B cell (primary cell): ENCODE results near the gene GPC2. TPM values are rescaled to one million over a fixed set of nuclear protein-coding genes. Genes with fewer than 3 reads are reported as not detected.

ENCODE experiments used
- ATAC-seq: fragments of 200-7000 bp; cut with Tn5 transposase; one replicate; pipeline ENCODE4 v1.10.0; 2021; ENCODE audit warnings: low read depth, mild to moderate bottlenecking, moderate number of reproducible peaks, moderate library complexity
- CTCF ChIA-PET: fragments of 350-600 bp; sonication (Branson Sonifier 250); formaldehyde crosslinking; loops from one replicate; lab custom pipeline; 2021; ENCODE audit warnings: antibody characterized with exemption, inconsistent platforms; lab: Charles Lee
- POLR2A ChIA-PET: fragments of 350-600 bp; sonication (Branson Sonifier 250); formaldehyde crosslinking; loops from one replicate; lab custom pipeline; 2021; ENCODE audit warnings: antibody characterized with exemption; lab: Charles Lee
- DNase-seq: peaks from one replicate; pipeline ENCODE4 v3.0.0; 2013
- H2AFZ ChIP-seq: 2 replicates; pipeline ENCODE4 v1.6.1; 2012; ENCODE audit warnings: mild to moderate bottlenecking, low read depth, low read length; ENCODE audit not compliant: insufficient read depth, poor library complexity, severe bottlenecking
- H3K27ac ChIP-seq, 2 donors: 1 replicate in 1 of 2; 2 replicates in 1 of 2; pipeline ENCODE4 v1.5.1; 2012 to 2013; ENCODE audit warnings: low read length in 2 of 2, mild to moderate bottlenecking in 2 of 2, moderate library complexity in 1 of 2
- H3K27me3 ChIP-seq, 4 experiments: fragments of 200-600 bp in 1 of 4; sonication (generic) in 1 of 4; replicated peaks in 1 of 4; 1 replicate in 2 of 4; 2 replicates in 2 of 4; pipeline versions ENCODE4 v1.6.1 to v1.7.0; 2013 to 2016; ENCODE audit warnings: low read length in 3 of 4, mild to moderate bottlenecking in 2 of 4, mixed read lengths in 1 of 4, moderate library complexity in 1 of 4; ENCODE audit not compliant: insufficient read depth in 4 of 4, control insufficient read depth in 3 of 4; ENCODE audit errors: control extremely low read depth in 1 of 4
- H3K36me3 ChIP-seq, 2 experiments: replicated peaks in 1 of 2; 1 replicate in 1 of 2; 2 replicates in 1 of 2; pipeline versions ENCODE4 v1.6.1 to v1.7.1; 2013; ENCODE audit warnings: low read length in 1 of 2; ENCODE audit not compliant: insufficient read depth in 2 of 2, control insufficient read depth in 1 of 2; ENCODE audit errors: control extremely low read depth in 1 of 2, extremely low read depth in 1 of 2
- H3K4me1 ChIP-seq, 2 donors: fragments of 200-600 bp in 1 of 2; sonication (generic) in 1 of 2; 1 replicate in 1 of 2; 2 replicates in 1 of 2; pipeline versions ENCODE4 v1.5.1 to v1.6.1; 2013 to 2017; ENCODE audit warnings: low read length in 2 of 2; ENCODE audit not compliant: control insufficient read depth in 2 of 2, insufficient read depth in 2 of 2
- H3K4me2 ChIP-seq: replicated peaks from 2 replicates; pipeline ENCODE3; 2012; ENCODE audit warnings: mild to moderate bottlenecking, low read depth, low read length; ENCODE audit not compliant: poor library complexity, severe bottlenecking
- H3K4me3 ChIP-seq, 5 experiments: fragments of 200-600 bp in 1 of 5; sonication (generic) in 1 of 5; 1 replicate in 3 of 5; 2 replicates in 2 of 5; pipeline versions ENCODE4 v1.5.1 to v1.7.0; 2011 to 2016; ENCODE audit warnings: low read length in 4 of 5, mild to moderate bottlenecking in 4 of 5, low read depth in 2 of 5, control low read depth in 1 of 5, moderate library complexity in 1 of 5; ENCODE audit not compliant: insufficient read depth in 1 of 5; ENCODE audit errors: control extremely low read depth in 1 of 5, extremely low read depth in 1 of 5
- H3K79me2 ChIP-seq: fragments of 200-600 bp; sonication (generic); one replicate; pipeline ENCODE4 v1.6.0; 2016; ENCODE audit warnings: low read length; ENCODE audit not compliant: control insufficient read depth, insufficient read depth
- H3K9ac ChIP-seq: fragments of 200-600 bp; sonication (generic); 2 replicates; pipeline ENCODE4 v1.6.1; 2017; ENCODE audit warnings: mild to moderate bottlenecking, low read length, moderate library complexity
- H3K9me3 ChIP-seq, 3 donors: one replicate each; pipeline versions ENCODE4 v1.6.1 to v1.7.1; 2013; ENCODE audit warnings: low read length in 2 of 3; ENCODE audit not compliant: control insufficient read depth in 2 of 3, insufficient read depth in 1 of 3; ENCODE audit errors: control extremely low read depth in 1 of 3
- H4K20me1 ChIP-seq: 2 replicates; pipeline ENCODE4 v1.6.0; 2012; ENCODE audit warnings: mild to moderate bottlenecking, low read length; ENCODE audit not compliant: insufficient read depth, control insufficient read depth, poor library complexity, severe bottlenecking
- H3K27ac Mint-ChIP-seq: one replicate; pipeline ENCODE4 v1.8.0; 2021; ENCODE audit warnings: mixed read lengths
- H3K27me3 Mint-ChIP-seq: one replicate; pipeline ENCODE4 v1.8.0; 2021; ENCODE audit warnings: mixed read lengths
- H3K4me1 Mint-ChIP-seq: one replicate; pipeline ENCODE4 v1.8.0; 2021; ENCODE audit warnings: mixed read lengths
- H3K4me3 Mint-ChIP-seq: one replicate; pipeline ENCODE4 v1.8.0; 2021; ENCODE audit warnings: mixed read lengths
- H3K9me3 Mint-ChIP-seq: one replicate; pipeline ENCODE4 v1.8.0; 2022; ENCODE audit warnings: mixed read lengths; ENCODE audit not compliant: insufficient read depth
- CTCF ChIP-seq: fragments of 200-600 bp; IDR thresholded peaks from one replicate; pipeline ENCODE4 v1.8.0; 2022; ENCODE audit warnings: antibody characterized with exemption, mild to moderate bottlenecking
- EZH2 ChIP-seq: IDR thresholded peaks from 2 replicates; pipeline ENCODE4 v1.6.1; 2012; ENCODE audit warnings: borderline replicate concordance, low read depth, mild to moderate bottlenecking, moderate library complexity, low read length; ENCODE audit not compliant: insufficient read depth, poor library complexity, severe bottlenecking
- WGBS: methylation state at CpG from one replicate; pipeline ENCODE4 v1.1.5; 2013; ENCODE audit warnings: missing lambda C conversion rate; ENCODE audit not compliant: insufficient coverage; 5-methylcytosine and 5-hydroxymethylcytosine counted together
- intact Hi-C: fragments of 100-400 bp; cut with micrococcal nuclease; formaldehyde crosslinking; loops from one replicate; pipeline ENCODE4 v1.10.0; 2022
- polyA plus RNA-seq: library from polyadenylated mRNA; depleted of rRNA; stranded (reverse); fragments of >200 nt; gene quantifications from 2 replicates; pipeline ENCODE4 v1.2.3, GENCODE V29; 2012
- total RNA-seq, 2 donors: library from RNA; stranded (reverse); fragments of 120-200 nt in 1 of 2; gene quantifications; 1 replicate in 1 of 2; 2 replicates in 1 of 2; pipeline versions ENCODE4 v1.2.3 to v1.2.4, GENCODE V29; 2013 to 2022

The GPC2 gene
- total and polyA plus RNA-seq, 2 donors (not counting 1 experiment from before 2014, with no cell fraction given): 3.9 to 4.1 TPM

- H3K9me3 ChIP-seq: no peaks in the 10 kb centered on the region
- no peak overlapping the region for H3K4me3 ChIP-seq
- H3K36me3 ChIP-seq: no peaks in the 10 kb centered on the region
- ChIA-PET CTCF (interaction anchor here (0.6 to 2.2 kb wide), 4 partner anchors 10 to 110 kb away, joined by 3 to 8 read pairs (median 3); no protein-coding TSS in a partner anchor), POLR2A (interaction anchor here (0.6 to 2.9 kb wide), 4 partner anchors 9 to 114 kb away, joined by 3 to 14 read pairs (median 3); partner anchors contain the start of genes AP4M1 and MCM7)
- H3K4me3 Mint-ChIP-seq: peak overlapping the region; percentile 98
- no peak overlapping the region for H3K27ac ChIP-seq
- intact Hi-C loops: no loop called here
- peaks cover 22 to 34% of the 10 kb centered on the region in 2 donors for H3K4me1 ChIP-seq
- no peak for ATAC-seq
- H3K9me3 Mint-ChIP-seq: no peaks in the 10 kb centered on the region
- no peaks in the 10 kb centered on the region for H3K27me3 Mint-ChIP-seq
- TF ChIP-seq EZH2 (no peak), CTCF (no peak)
- peaks cover 32% of the 10 kb centered on the region for H3K79me2 ChIP-seq
- peak overlapping the region; percentile 95 for H3K27ac Mint-ChIP-seq
- no peak for DNase-seq
- H2AFZ ChIP-seq: no peak overlapping the region
- 63% methylated on average over 1 of the region's 1 CpG for WGBS
- no peaks in the 10 kb centered on the region for H3K27me3 ChIP-seq
- H3K4me2 ChIP-seq: peak overlapping the region; percentile 97
- H4K20me1 ChIP-seq: no peaks in the 10 kb centered on the region
- H3K9ac ChIP-seq: peak overlapping the region; percentile 93
- H3K4me1 Mint-ChIP-seq: peaks cover 42% of the 10 kb centered on the region
Observed at GRCh38 chr7:100120733-100121036, 56.5 kb downstream of the GPC2 start.

GRCh38 chr7:100119970-100120732 is 57.0 kb downstream of the GPC2 start:
- no peaks in the 10 kb centered on the region for H3K9me3 ChIP-seq
- DNase-seq: no peak
- H3K27me3 ChIP-seq: no peaks in the 10 kb centered on the region
- H3K27me3 Mint-ChIP-seq: no peaks in the 10 kb centered on the region
- peaks cover 27% of the 10 kb centered on the region for H3K79me2 ChIP-seq
- H3K9ac ChIP-seq: peak overlapping the region; percentile 93
- peak; percentile 29 for ATAC-seq
- H3K4me1 Mint-ChIP-seq: peaks cover 38% of the 10 kb centered on the region
- H3K36me3 ChIP-seq: no peaks in the 10 kb centered on the region
- 39% methylated on average over 13 of the region's 19 CpGs for WGBS
- peak overlapping the region; percentile 98 for H3K4me3 Mint-ChIP-seq
- no peaks in the 10 kb centered on the region for H3K9me3 Mint-ChIP-seq
- H4K20me1 ChIP-seq: no peaks in the 10 kb centered on the region
- peak overlapping the region; percentile 67 to 94 (median 92) for H3K4me3 ChIP-seq
- peak overlapping the region; percentile 95 for H3K27ac Mint-ChIP-seq
- intact Hi-C loops: loop anchor here (1.0 kb wide), 3 partner anchors 7 to 38 kb away; partner anchors contain the start of genes AP4M1 and MCM7
- ChIA-PET POLR2A (interaction anchor here (0.7 to 2.9 kb wide), 4 partner anchors 9 to 38 kb away, joined by 3 to 14 read pairs (median 3); partner anchors contain the start of genes AP4M1 and MCM7), CTCF (interaction anchor here (1.0 to 2.2 kb wide), 3 partner anchors 11 to 18 kb away, joined by 3 to 8 read pairs (median 6); partner anchors contain the start of genes AP4M1 and MCM7)
- H3K27ac ChIP-seq: peak overlapping the region; percentile 93 to 97
- H2AFZ ChIP-seq: peak overlapping the region; percentile 96
- H3K4me2 ChIP-seq: peak overlapping the region; percentile 97
- TF ChIP-seq CTCF: no peak
- TF ChIP-seq EZH2: no peak
- H3K4me1 ChIP-seq: peaks cover 17 to 28% of the 10 kb centered on the region in 2 donors
